A673 (cell line): ENCODE data around the gene INHBC. TPM values are rescaled to one million over a fixed set of nuclear protein-coding genes. Genes with fewer than 3 reads are reported as not detected.

Source experiments
- BruUV-seq: library from RNA; stranded (reverse); fragments of 400-500 nt; replicated peaks from 2 replicates; lab custom pipeline; 2021; lab: Mats Ljungman, UMichigan
- CTCF ChIA-PET: fragments of 300-600 bp; sonication (Branson Sonifier 250); formaldehyde crosslinking; loops from one replicate; lab custom pipeline; 2022; ENCODE audit warnings: antibody characterized with exemption; lab: Charles Lee
- POLR2A ChIA-PET: fragments of 300-600 bp; sonication (Branson Sonifier 250); formaldehyde crosslinking; loops from one replicate; lab custom pipeline; 2022; ENCODE audit warnings: antibody characterized with exemption; ENCODE audit not compliant: low non-redundant PET; lab: Charles Lee
- DNase-seq: peaks from one replicate; pipeline ENCODE4 v3.0.0-alpha.2; 2015; ENCODE audit warnings: low spot score
- H3K27ac ChIP-seq: fragments of 200-600 bp; sonication (generic); 2 replicates; pipeline ENCODE4 v1.5.1; 2016; ENCODE audit warnings: mixed run types, low read depth, mild to moderate bottlenecking, mixed read lengths, antibody characterized with exemption, low read length; ENCODE audit not compliant: poor library complexity, severe bottlenecking
- H3K27me3 ChIP-seq: fragments of 200-600 bp; sonication (generic); replicated peaks from 2 replicates; pipeline ENCODE4 v1.6.1; 2017; ENCODE audit warnings: mixed run types, low read depth, mild to moderate bottlenecking, mixed read lengths, antibody characterized with exemption, low read length; ENCODE audit not compliant: insufficient read depth, poor library complexity
- H3K36me3 ChIP-seq: fragments of 200-600 bp; sonication (generic); 2 replicates; pipeline ENCODE4 v1.6.1; 2016; ENCODE audit warnings: mixed run types, mild to moderate bottlenecking, mixed read lengths, antibody characterized with exemption, low read length; ENCODE audit not compliant: insufficient read depth, poor library complexity, severe bottlenecking
- H3K4me1 ChIP-seq: fragments of 200-600 bp; sonication (generic); 2 replicates; pipeline ENCODE4 v1.6.1; 2017; ENCODE audit warnings: mixed run types, mild to moderate bottlenecking, mixed read lengths, antibody characterized with exemption, low read length; ENCODE audit not compliant: insufficient read depth, poor library complexity, severe bottlenecking
- H3K4me3 ChIP-seq: fragments of 200-600 bp; sonication (generic); 2 replicates; pipeline ENCODE4 v1.5.1; 2016; ENCODE audit warnings: low read depth, mixed run types, mild to moderate bottlenecking, mixed read lengths, low read length; ENCODE audit not compliant: poor library complexity, severe bottlenecking
- H3K9me3 ChIP-seq: fragments of 200-600 bp; sonication (generic); 2 replicates; pipeline ENCODE4 v1.6.1; 2016; ENCODE audit warnings: mixed run types, low read depth, mild to moderate bottlenecking, mixed read lengths, antibody characterized with exemption, low read length; ENCODE audit not compliant: poor library complexity, severe bottlenecking
- EZH2 ChIP-seq: fragments of 200-600 bp; sonication (generic); IDR thresholded peaks from 2 replicates; pipeline ENCODE4 v1.6.1; 2017; ENCODE audit warnings: borderline replicate concordance, low read depth, mild to moderate bottlenecking, mixed read lengths, antibody characterized with exemption, low read length; ENCODE audit not compliant: poor library complexity, severe bottlenecking
- intact Hi-C: fragments of 100-400 bp; cut with micrococcal nuclease; formaldehyde crosslinking; loops from one replicate; pipeline ENCODE4 v1.10.0; 2022; ENCODE audit not compliant: unreplicated experiment
- total RNA-seq: library from RNA; stranded (reverse); gene quantifications from 2 replicates; pipeline ENCODE4 v1.2.3, GENCODE V29; 2021
- TF ChIP-seq, protein P1 (sequence below): fragments of 300-800, 200-600 bp; sonication (generic); conservative IDR thresholded peaks from 2 replicates; pipeline ENCODE4 v1.5.1; 2017; ENCODE audit warnings: low read depth, mild to moderate bottlenecking, antibody characterized with exemption, low read length, moderate library complexity, mixed read lengths

The INHBC gene
- total RNA-seq, 1 experiment from 2014 or later: not detected

- no peaks in the 10 kb centered on the region for H3K36me3 ChIP-seq
- intact Hi-C loops: no loop called here
- no peak overlapping the region for H3K27ac ChIP-seq
- no peaks in the 10 kb centered on the region for H3K4me1 ChIP-seq
- DNase-seq: no peak
- CTCF ChIA-PET: no interaction called here
- POLR2A ChIA-PET: no interaction called here
- no peak overlapping the region for H3K4me3 ChIP-seq
- H3K9me3 ChIP-seq: no peaks in the 10 kb centered on the region
- BruUV-seq: no TSS peak
- TF ChIP-seq, protein P1, sequence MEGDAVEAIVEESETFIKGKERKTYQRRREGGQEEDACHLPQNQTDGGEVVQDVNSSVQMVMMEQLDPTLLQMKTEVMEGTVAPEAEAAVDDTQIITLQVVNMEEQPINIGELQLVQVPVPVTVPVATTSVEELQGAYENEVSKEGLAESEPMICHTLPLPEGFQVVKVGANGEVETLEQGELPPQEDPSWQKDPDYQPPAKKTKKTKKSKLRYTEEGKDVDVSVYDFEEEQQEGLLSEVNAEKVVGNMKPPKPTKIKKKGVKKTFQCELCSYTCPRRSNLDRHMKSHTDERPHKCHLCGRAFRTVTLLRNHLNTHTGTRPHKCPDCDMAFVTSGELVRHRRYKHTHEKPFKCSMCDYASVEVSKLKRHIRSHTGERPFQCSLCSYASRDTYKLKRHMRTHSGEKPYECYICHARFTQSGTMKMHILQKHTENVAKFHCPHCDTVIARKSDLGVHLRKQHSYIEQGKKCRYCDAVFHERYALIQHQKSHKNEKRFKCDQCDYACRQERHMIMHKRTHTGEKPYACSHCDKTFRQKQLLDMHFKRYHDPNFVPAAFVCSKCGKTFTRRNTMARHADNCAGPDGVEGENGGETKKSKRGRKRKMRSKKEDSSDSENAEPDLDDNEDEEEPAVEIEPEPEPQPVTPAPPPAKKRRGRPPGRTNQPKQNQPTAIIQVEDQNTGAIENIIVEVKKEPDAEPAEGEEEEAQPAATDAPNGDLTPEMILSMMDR: no peak
- TF ChIP-seq EZH2: no peak
- H3K27me3 ChIP-seq: no peaks in the 10 kb centered on the region
These were observed 10.2 kb downstream of the INHBC start for GRCh38 chr12:57444744-57445143.

DNA sequence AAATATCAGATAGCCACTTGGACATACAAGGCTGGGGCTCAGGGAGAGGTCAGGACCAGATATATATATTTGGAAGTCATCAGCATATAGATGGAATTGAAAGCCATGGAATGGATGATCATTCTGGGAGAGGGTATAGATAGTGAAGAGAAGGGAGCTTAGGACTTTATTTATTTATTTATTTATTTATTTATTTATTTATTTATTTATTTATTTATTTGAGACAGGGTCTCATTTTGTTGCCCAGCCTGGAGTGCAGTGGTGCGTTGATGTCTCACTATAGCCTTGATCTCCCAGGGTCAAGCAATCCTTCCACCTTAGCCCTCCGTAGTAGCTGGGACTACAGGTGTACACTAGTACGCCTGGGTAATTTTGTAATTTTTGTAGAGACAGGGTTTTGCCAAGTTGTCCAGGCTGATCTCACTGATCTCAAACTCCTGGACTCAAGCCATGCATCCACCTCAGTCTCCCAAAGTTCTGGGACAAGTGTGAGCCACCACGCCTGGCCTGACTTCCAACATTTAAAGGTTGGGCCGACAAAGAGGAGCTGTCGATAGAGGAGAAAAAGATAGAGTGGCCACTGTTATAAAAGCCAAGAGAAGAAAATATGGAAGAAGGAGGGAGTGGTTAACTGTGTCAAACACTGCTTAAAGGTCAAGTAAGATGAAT lies 11.8 kb downstream of the INHBC start:
- ChIA-PET POLR2A (no interaction called here), CTCF (no interaction called here)
- no peaks in the 10 kb centered on the region for H3K27me3 ChIP-seq
- H3K4me1 ChIP-seq: no peaks in the 10 kb centered on the region
- H3K27ac ChIP-seq: no peak overlapping the region
- no peak for TF ChIP-seq EZH2
- TF ChIP-seq, protein P1: no peak
- no peaks in the 10 kb centered on the region for H3K36me3 ChIP-seq
- no peak overlapping the region for H3K4me3 ChIP-seq
- BruUV-seq: no TSS peak
- no peaks in the 10 kb centered on the region for H3K9me3 ChIP-seq
- DNase-seq: no peak
- intact Hi-C loops: no loop called here

GRCh38 chr12:57448669-57449068 lies 14.1 kb downstream of the INHBC start:
- CTCF ChIA-PET: no interaction called here
- H3K36me3 ChIP-seq: no peaks in the 10 kb centered on the region
- no peaks in the 10 kb centered on the region for H3K27me3 ChIP-seq
- intact Hi-C loops: no loop called here
- POLR2A ChIA-PET: no interaction called here
- H3K4me3 ChIP-seq: no peak overlapping the region
- TF ChIP-seq, protein P1: no peak
- TF ChIP-seq EZH2: no peak
- no peaks in the 10 kb centered on the region for H3K4me1 ChIP-seq
- BruUV-seq: no TSS peak
- DNase-seq: no peak
- H3K27ac ChIP-seq: no peak overlapping the region
- H3K9me3 ChIP-seq: no peaks in the 10 kb centered on the region
